ENCODE results near the gene NISCH.

The NISCH gene

GRCh38 chr3:52490939-52491526, 35.6 kb downstream of the NISCH start:
- no peak for DNase-seq

- DNase-seq, result no peak
Observed at GRCh38 chr3:52492059-52492458, 36.7 kb downstream of the NISCH start.

GRCh38 chr3:52493232-52494017, 38.0 kb downstream of the NISCH start:
- no peak for DNase-seq

- no peak for DNase-seq
Observed at GRCh38 chr3:52494445-52494844, 39.0 kb downstream of the NISCH start.

- DNase-seq, result no peak
Observed at GRCh38 chr3:52494886-52495495, 39.6 kb downstream of the NISCH start, which contains the start of gene STAB1. TSS of gene STAB1 (plus strand) at chr3:52495338. CDS start at chr3:52495414, 76 bp downstream.

- DNase-seq, result no peak
Observed at GRCh38 chr3:52495777-52496602, 40.6 kb downstream of the NISCH start.

- no peak for DNase-seq
Observed at GRCh38 chr3:52498137-52499054, 43.0 kb downstream of the NISCH start.

GRCh38 chr3:52501046-52501445, 45.6 kb downstream of the NISCH start:
- DNase-seq, result no peak

- DNase-seq, result no peak
Observed at GRCh38 chr3:52502001-52502400, 46.6 kb downstream of the NISCH start.

GRCh38 chr3:52502808-52503350, 47.5 kb downstream of the NISCH start:
- no peak for DNase-seq

GRCh38 chr3:52503788-52504424, 48.5 kb downstream of the NISCH start:
- DNase-seq, result no peak

- no peak for DNase-seq
Observed at GRCh38 chr3:52504977-52505376, 49.6 kb downstream of the NISCH start.

GRCh38 chr3:52506266-52506966, 51.0 kb downstream of the NISCH start:
- no peak for DNase-seq

GRCh38 chr3:52507359-52507758, 52.0 kb downstream of the NISCH start:
- no peak for DNase-seq

GRCh38 chr3:52509753-52510328, 54.4 kb downstream of the NISCH start:
- DNase-seq, result no peak

GRCh38 chr3:52511509-52511908, 56.1 kb downstream of the NISCH start:
- no peak for DNase-seq

GRCh38 chr3:52512105-52512504, 56.7 kb downstream of the NISCH start:
- DNase-seq, result no peak

- no peak for DNase-seq
Observed at GRCh38 chr3:52512727-52513126, 57.3 kb downstream of the NISCH start.

GRCh38 chr3:52513281-52513680, 57.9 kb downstream of the NISCH start:
- no peak for DNase-seq

GRCh38 chr3:52514576-52514975, 59.2 kb downstream of the NISCH start:
- no peak for DNase-seq

Data from retina (tissue), 1 donor.